ENCODE measurements around the gene USB1.

- TF ChIP-seq POLR2AphosphoS5 (IDR thresholded peaks at IDR 0.05; ENCODE audit: low read depth) (no peak), ZNF331 (CRISPR knock-in tag; IDR thresholded peaks at IDR 0.05; ENCODE audit: low read depth) (no peak), JUNB (IDR thresholded peaks at IDR 0.05; ENCODE audit: unreplicated experiment) (no peak), EZH2 (IDR thresholded peaks at IDR 0.05; ENCODE audit: low read depth, unreplicated experiment) (no peak), CREB1 (CRISPR knock-in tag; IDR thresholded peaks at IDR 0.05; ENCODE audit: low read depth) (no peak), REST (IDR thresholded peaks at IDR 0.05; ENCODE audit: unreplicated experiment) (no peak), ETS1 (IDR thresholded peaks at IDR 0.05) (no peak), STAT1 (IDR thresholded peaks at IDR 0.05; ENCODE audit: unreplicated experiment) (no peak), EZH2phosphoT487 (IDR thresholded peaks at IDR 0.05; ENCODE audit: unreplicated experiment) (no peak), ZNF114 (CRISPR knock-in tag; IDR thresholded peaks at IDR 0.05) (no peak)
- TF ChIP-seq, protein P1, sequence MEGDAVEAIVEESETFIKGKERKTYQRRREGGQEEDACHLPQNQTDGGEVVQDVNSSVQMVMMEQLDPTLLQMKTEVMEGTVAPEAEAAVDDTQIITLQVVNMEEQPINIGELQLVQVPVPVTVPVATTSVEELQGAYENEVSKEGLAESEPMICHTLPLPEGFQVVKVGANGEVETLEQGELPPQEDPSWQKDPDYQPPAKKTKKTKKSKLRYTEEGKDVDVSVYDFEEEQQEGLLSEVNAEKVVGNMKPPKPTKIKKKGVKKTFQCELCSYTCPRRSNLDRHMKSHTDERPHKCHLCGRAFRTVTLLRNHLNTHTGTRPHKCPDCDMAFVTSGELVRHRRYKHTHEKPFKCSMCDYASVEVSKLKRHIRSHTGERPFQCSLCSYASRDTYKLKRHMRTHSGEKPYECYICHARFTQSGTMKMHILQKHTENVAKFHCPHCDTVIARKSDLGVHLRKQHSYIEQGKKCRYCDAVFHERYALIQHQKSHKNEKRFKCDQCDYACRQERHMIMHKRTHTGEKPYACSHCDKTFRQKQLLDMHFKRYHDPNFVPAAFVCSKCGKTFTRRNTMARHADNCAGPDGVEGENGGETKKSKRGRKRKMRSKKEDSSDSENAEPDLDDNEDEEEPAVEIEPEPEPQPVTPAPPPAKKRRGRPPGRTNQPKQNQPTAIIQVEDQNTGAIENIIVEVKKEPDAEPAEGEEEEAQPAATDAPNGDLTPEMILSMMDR (conservative IDR thresholded peaks at IDR 0.05; ENCODE audit: low read depth in 2 of 2), result no peak
These were observed 53.1 kb downstream of the USB1 start for GRCh38 chr16:58054289-58054688.

Data from GM23338 (cell line).